ENCODE data around the gene KRT6A. TPM values are rescaled to one million over a fixed set of nuclear protein-coding genes. Genes with fewer than 3 reads are reported as not detected.
A peak's percentile ranks its signal among the peaks of the same experiment; 100 is the strongest.
"Not testable (repeated sequence)": the region's sequence is repeated elsewhere in the genome, so short reads cannot be mapped to it uniquely, and the experiment has no call there.

Gene KRT6A
- total RNA-seq, 1 experiment from 2014 or later: not detected

GRCh38 chr12:52464897-52465296 lies 28.2 kb downstream of the KRT6A start:
- DNase-seq (ENCODE audit: low read depth): no peak

GRCh38 chr12:52461693-52462092 lies 31.4 kb downstream of the KRT6A start:
- DNase-seq (ENCODE audit: low read depth): no peak

DNA sequence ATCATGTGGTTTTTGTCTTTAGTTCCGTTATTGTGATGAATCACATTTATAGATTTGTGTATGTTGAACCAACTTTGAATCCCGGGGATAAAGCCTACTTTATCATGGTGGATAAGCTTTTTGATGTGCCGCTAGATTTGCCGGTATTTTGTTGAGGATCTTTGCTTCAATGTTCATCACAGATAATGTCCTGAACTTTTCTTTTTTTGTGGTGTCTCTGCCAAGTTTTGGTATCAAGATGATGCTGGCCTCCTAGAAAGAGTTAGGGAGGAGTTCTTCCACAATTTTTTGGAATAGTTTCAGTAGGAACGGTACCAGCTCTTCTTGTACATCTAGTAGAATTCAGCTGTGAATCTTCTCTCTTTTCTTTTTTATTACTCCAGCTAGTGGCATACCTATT lies 34.2 kb downstream of the KRT6A start:
- no peak for DNase-seq (ENCODE audit: low read depth)

GRCh38 chr12:52455821-52456220 lies 37.2 kb downstream of the KRT6A start:
- no peak for DNase-seq (ENCODE audit: low read depth)

GRCh38 chr12:52454411-52455201 lies 38.5 kb downstream of the KRT6A start:
- DNase-seq (ENCODE audit: low read depth): no peak

GRCh38 chr12:52452101-52452500 lies 41.0 kb downstream of the KRT6A start, which contains the start of gene KRT6B:
Gene KRT6B, minus strand, starts transcription at chr12:52452146. Its CDS starts 68 bp downstream, at chr12:52452078.
- no peak for DNase-seq (ENCODE audit: low read depth)

DNA sequence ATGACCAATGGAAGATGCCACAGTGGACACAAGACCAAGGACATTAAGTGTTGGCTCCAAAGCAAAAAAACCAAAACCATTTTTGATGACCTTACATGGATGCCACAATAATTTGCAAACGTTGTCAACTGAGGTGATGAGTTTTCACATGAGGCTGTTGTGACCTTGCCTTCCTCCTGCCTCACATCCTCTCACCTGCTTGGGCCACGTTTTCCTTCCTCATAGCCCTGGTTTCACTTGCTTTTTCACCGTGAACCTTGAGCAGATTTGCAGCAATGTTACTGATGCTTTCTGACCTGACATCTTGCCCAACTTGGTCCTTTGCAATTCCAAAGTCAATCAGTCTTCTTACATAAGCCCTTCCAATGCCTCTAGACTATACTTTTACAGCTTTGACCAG lies 44.8 kb downstream of the KRT6A start:
- DNase-seq (ENCODE audit: low read depth): no peak

DNA sequence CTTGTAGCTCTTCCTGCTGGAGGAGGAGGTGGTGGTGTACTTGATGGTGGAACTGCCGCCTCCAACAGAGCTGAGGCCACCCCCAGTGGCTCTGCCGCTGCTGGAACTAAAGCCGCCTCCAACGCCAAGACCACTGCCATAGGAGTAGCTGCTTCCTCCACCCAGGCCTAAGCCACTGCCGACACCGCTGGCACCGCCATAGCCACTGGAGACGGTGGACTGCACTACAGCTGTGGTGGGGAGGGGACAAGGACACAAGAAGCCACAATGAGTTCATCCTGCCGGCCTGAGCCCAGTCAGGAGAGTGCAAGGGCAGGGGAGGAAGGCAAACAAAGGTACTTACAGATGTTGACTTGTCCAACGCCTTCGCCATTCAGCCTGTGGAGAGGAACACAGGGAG lies 45.9 kb downstream of the KRT6A start:
- not testable (repeated sequence) for DNase-seq (ENCODE audit: low read depth)

GRCh38 chr12:52446367-52447045 lies 46.6 kb downstream of the KRT6A start:
- DNase-seq (ENCODE audit: low read depth): no peak

DNA sequence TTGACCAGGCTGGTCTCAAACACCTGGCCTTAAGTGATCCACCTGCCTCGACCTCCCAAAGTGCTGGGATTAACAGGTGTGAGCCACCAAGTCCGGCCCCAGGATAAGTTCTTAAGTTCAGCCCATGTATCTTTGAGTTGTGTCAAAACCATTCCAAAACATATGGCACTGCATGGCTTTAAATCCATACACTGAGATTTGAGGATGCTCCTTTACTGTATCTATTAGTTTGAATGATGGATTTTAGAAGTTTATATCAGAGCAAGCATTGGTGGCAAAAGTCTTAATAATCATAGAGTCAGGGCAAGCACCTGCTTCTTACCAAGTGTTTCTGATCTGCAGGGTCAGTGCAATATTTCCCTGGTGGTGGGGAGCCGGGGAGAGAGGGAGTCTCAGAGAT lies 47.2 kb downstream of the KRT6A start:
- no peak for DNase-seq (ENCODE audit: low read depth)

DNA sequence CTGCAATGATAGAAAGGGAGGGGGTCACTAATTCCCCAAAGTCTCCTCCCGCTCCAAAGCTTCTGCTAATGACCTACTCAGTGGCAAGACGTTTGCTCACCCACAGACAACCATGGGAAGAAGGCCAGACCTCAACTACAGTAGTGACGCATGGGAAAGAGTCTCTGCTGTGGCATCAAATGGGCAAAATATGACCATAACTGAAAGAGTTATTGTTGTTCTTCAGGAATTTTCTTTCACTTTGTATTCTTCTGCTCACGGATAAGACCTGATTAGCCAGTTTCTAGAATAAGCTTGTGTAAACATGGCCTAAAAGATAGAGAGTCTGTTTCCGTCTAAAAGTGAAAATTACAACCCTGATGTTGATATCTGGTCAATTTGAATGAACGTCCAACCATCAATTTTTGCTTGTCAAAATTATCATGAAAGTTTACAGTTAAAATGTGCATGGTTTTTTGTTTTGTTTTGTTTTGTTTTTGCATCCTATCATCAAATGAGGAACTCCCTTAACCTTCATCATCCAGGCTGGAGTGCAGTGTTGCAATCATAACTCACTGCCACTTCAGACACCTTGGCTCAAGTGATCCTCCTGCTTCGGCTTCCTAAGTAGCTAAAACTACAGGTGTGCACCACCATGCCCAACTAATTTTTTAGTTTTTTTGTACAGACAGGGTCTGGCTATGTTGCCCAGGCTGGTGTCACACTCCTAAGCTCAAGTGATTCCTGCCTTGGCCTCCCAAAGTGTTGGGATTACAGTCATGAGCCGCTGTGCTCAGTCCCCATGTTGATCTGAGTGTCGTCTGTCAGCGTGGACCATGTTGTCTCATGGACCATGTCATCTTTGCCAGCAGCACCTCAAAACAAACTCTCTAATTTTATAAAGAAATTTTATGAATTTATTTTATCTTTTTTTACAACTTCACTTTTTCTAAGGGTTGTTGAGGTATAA lies 48.1 kb downstream of the KRT6A start:
- DNase-seq (ENCODE audit: low read depth): peak; percentile 5

DNA sequence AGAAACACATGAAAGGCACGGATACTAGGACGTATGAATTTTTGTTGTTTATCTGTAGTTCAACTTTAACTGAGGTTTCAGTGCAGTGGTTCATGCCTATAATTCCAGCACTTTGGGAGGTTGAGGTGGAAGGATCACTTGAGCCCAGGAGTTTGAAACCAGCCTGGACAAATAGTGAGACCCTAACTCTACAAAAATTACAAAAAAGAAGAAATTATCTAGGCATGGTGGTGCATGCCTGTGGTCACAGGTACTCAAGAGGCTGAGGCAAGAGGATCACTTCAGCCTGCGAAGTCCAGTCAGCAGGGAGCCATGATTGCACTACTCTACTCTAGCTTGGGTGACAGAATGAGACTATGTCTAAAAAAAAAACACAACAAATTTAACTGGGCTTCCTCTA lies 49.1 kb downstream of the KRT6A start:
- DNase-seq (ENCODE audit: low read depth): no peak

DNA sequence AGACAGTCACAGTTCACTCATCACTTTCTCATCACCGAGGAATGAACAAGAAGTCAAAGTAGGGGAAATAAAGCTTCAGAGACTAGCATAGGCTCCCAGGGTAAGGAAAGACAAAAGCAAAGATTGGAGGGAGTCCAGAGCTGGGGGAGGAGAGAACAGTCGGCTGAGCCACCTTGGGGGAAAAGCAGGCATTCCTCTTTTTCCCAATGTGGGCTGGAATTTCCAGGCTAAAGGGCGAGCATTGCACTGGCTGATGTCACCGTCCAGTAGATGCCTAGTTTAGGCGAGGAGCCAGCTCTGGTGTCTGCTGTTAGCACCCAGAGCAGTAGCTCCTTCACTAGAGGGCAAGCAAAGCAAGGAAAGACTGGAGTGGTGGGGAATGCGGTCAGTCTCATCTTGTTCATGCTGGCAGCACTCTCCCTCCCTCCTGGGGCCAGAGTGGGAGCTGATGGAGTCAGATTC lies 50.4 kb downstream of the KRT6A start:
- peak; percentile 57 for DNase-seq (ENCODE audit: low read depth)

- peak; percentile 5 for DNase-seq (ENCODE audit: low read depth)
Measured at GRCh38 chr12:52441320-52441911, 51.6 kb downstream of the KRT6A start.

DNA sequence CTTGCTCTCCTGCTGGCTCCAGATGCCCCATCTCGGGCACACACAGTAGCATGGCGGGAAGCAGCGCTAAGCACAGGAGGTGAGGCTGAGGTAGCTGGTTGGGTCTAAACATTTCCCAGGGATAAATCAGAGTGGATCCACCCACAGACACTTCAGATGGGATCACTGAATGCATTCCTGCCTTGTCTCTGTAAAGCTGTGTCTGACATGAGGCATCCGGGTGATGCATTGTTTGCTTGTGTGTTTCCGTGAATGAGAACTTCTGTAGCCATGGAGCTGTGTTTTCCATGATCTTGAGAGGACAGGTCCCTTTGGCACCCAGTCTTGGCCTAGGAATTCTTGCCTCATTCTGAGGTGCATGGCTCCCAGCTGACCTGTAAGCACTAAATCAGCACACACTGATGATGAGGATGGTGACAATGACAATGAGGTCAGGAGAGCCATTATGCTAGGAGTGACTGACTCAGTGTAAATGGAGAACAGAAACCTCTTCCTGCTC lies 52.2 kb downstream of the KRT6A start:
- DNase-seq (ENCODE audit: low read depth): no peak

DNA sequence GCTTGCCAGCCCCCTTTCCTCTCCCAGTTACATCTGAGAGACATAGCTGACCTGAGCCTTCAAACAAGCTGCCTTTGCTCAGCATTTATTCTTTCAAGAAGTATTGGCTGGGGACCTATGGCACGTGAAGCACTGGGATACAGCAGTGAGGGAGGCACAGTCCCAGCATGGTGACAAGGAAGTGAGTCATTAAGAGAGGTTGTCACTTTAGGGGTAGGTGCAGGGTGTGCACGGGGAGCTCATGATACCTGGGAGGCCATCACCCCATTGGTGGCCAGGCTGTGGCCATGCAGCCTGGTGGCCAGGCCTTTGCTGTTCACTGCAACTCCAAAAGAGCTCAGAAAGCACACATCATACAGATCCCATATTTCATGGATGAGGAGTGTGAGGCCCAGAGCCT lies 53.2 kb downstream of the KRT6A start:
- DNase-seq (ENCODE audit: low read depth): no peak

DNA sequence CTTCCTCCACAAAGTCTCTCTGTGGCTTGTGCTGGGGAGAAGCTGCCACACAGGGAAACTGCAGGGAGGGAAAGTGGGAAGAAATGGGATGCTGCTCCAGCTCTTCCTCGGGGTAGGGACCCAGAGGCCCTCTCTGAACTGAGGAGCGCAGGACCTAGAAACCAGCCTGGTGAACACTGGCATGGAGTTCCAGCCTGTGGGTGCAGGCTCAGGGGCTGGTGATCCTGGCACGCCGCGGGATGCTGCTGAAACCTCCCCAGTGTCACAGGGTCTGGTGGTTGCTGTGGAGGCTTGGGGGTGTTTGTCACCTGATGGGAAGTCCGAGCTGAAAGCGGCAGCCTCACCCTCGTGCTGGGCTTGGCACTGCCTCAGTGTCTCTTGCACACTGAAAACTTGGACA lies 53.6 kb downstream of the KRT6A start:
- no peak for DNase-seq (ENCODE audit: low read depth)

- no peak for DNase-seq (ENCODE audit: low read depth)
Measured at GRCh38 chr12:52438305-52439301, 54.5 kb downstream of the KRT6A start.

DNA sequence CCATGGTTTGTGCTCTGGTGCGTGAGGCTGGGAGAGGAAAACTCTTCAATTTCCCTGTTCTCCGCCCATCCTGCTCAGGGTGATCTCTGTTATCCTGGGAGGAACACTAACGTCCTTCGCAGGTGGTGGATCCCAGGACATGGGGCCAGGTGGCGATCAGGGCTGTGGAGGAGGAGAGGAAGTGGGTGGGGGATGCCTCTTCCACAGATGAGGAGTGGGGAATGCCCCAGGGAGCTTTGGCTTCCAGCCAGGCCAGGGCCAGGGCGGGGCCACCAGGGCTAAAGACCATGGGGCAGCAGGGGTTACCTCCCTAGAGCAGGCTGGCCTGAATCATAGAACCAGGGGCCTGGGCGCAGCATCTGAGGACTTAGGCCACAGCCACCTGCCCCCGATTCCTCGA lies 55.5 kb downstream of the KRT6A start:
- DNase-seq (ENCODE audit: low read depth): no peak
